Stimulated activated CD4-positive, alpha-beta T cell treated with anti-CD3 and anti-CD28 coated beads, Interleukin-2, amount 100 ng/mL, for 24 hours (primary cell): ENCODE data around the gene CYP1A1.

Experiments used
- DNase-seq, 2 donors: peaks; one replicate each; pipeline ENCODE4 v3.0.0-alpha.2; 2020

The CYP1A1 gene

GRCh38 chr15:74683758-74684157, 41.6 kb downstream of the CYP1A1 start:
- no peak for DNase-seq

GRCh38 chr15:74682954-74683353, 42.4 kb downstream of the CYP1A1 start:
- no peak for DNase-seq

- no peak for DNase-seq
These were observed 44.9 kb downstream of the CYP1A1 start for GRCh38 chr15:74680456-74680855.

DNA sequence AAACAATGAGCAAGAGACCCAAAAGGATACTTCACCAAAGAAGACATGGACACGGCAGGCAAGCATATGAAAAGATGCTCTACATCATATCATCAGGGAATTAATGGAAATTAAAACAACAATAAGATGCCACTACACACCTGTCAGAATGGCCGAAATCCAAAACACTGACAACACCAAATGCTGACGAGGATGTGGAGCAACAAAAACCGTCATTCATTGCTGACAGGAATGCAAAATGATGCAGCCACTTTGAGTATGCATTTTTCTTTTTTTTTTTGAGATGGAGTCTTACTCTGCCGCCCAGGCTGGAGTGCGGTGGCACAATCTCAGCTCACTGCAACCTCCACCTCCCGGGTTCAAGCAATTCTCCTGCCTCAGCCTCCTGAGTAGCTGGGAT, 48.5 kb downstream of the CYP1A1 start:
- no peak for DNase-seq

DNA sequence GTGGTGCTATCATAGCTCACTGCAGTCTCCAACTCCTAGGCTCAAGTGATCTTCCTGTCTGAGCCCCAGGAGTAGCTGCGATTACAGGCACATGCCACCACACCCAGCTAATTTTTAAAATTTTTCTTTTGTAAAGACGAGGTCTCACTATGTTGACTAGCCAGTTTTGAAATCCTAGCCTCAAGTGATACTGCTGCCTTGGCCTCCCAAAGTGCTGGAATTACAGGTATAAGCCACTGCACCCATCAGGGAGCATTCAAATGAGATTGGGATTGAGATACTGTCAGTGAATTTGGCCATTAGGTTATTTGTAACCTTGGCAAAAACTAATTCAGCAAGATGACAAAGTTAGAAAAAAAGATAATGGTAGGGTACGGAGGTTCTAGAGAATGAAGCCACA, 51.2 kb downstream of the CYP1A1 start:
- DNase-seq, result no peak

DNA sequence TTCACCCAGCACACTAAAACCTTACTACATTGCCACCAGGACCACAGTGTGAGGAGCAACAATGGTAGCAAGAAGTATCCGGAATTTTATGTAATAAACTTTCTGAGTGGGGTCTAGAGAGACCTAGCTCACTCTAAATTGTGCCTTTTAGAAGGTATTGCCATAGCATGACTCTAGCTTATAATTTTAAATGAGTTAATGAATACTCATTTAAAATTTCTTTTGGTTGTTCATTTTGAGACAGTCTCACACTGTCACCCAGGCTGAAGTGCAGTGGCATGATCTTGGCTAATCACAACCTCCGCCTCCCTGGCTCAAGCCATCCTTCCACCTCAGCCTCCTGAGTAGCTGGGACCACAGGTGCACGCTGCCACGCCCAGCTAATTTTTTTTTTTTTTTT, 55.7 kb downstream of the CYP1A1 start:
- no peak for DNase-seq
